ENCODE measurements around the gene HEXD. TPM values are rescaled to one million over a fixed set of nuclear protein-coding genes. Genes with fewer than 3 reads are reported as not detected.

Gene HEXD
- total RNA-seq, 2 experiments from 2014 or later, result 87.9 to 93.2 TPM

DNA sequence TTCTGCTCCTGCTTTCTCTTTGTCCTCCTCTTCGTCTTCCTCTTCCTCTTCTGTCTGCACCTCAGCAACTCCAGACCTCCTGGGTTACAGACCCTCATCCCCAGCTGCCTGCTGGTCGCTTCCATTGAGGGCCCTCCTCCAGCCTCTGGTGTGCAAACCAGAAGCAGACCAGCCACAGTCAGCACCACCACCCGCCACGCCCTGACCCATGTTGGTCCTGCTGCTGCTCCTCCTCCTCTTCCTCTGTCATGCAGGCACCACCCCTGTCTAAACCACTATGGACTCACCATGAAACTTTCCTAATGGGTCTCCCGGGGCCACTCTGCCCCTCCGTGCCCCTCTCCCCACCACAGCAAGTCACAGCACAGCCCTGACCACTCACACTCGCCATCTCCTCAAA is 11.7 kb downstream of the HEXD start:
- peaks cover 12% of the 10 kb centered on the region for H3K4me1 ChIP-seq (ENCODE audit: insufficient read depth, low read length, poor library complexity, severe bottlenecking)
- no peaks in the 10 kb centered on the region for H4K20me1 ChIP-seq (ENCODE audit: insufficient read depth, low read length)
- H3K4me3 ChIP-seq (ENCODE audit: low read depth, low read length, poor library complexity, severe bottlenecking), result no peak overlapping the region
- no peak for DNase-seq (ENCODE audit: low spot score)
- intact Hi-C loops (cut with micrococcal nuclease; ENCODE audit: unreplicated experiment), result no loop called here
- no peak overlapping the region for H2AFZ ChIP-seq (ENCODE audit: low read length)
- CTCF ChIA-PET (ENCODE audit: unreplicated experiment), result no interaction called here
- H3K36me3 ChIP-seq (ENCODE audit: insufficient read depth, low read length), result peaks cover 17% of the 10 kb centered on the region; the same call in 1 of the 2 replicates
- no peak overlapping the region for H3K4me2 ChIP-seq (ENCODE audit: low read length)
- H3K9me3 ChIP-seq (ENCODE audit: low read length), result no peaks in the 10 kb centered on the region
- no TSS peak for BruUV-seq (replicated peaks)
- H3K27ac ChIP-seq (ENCODE audit: low read depth, low read length, poor library complexity, severe bottlenecking), result no peak overlapping the region
- no peaks in the 10 kb centered on the region for H3K79me2 ChIP-seq (ENCODE audit: insufficient read depth, low read depth, low read length)
- POLR2A ChIA-PET, result no interaction called here
- H3K9me2 ChIP-seq (ENCODE audit: insufficient read depth, low read length), result no peaks in the 10 kb centered on the region
- no peak for TF ChIP-seq CTCF (conservative IDR thresholded peaks at IDR 0.05; ENCODE audit: low read length)
- no peak for TF ChIP-seq EZH2phosphoT487 (IDR thresholded peaks at IDR 0.05; ENCODE audit: borderline replicate concordance, low read depth, low read length)

GRCh38 chr17:82432017-82432416 is 13.9 kb downstream of the HEXD start:
- DNase-seq (ENCODE audit: low spot score), result no peak
- Histone ChIP-seq H3K4me3 (ENCODE audit: low read depth, low read length, poor library complexity, severe bottlenecking) (no peak overlapping the region), H3K27ac (ENCODE audit: low read depth, low read length, poor library complexity, severe bottlenecking) (no peak overlapping the region), H3K36me3 (ENCODE audit: insufficient read depth, low read length) (peaks cover 34% of the 10 kb centered on the region), H2AFZ (ENCODE audit: low read length) (no peak overlapping the region), H3K9me2 (ENCODE audit: insufficient read depth, low read length) (no peaks in the 10 kb centered on the region), H3K9me3 (ENCODE audit: low read length) (no peaks in the 10 kb centered on the region), H3K4me2 (ENCODE audit: low read length) (no peak overlapping the region), H3K4me1 (ENCODE audit: insufficient read depth, low read length, poor library complexity, severe bottlenecking) (peaks cover 11% of the 10 kb centered on the region), H4K20me1 (ENCODE audit: insufficient read depth, low read length) (no peaks in the 10 kb centered on the region), H3K79me2 (ENCODE audit: insufficient read depth, low read depth, low read length) (no peaks in the 10 kb centered on the region)
- CTCF ChIA-PET (ENCODE audit: unreplicated experiment), result no interaction called here
- no peak for TF ChIP-seq EZH2phosphoT487 (IDR thresholded peaks at IDR 0.05; ENCODE audit: borderline replicate concordance, low read depth, low read length)
- TF ChIP-seq CTCF (conservative IDR thresholded peaks at IDR 0.05; ENCODE audit: low read length), result peak; percentile 44; the same call in 1 of the 2 replicates
- intact Hi-C loops (cut with micrococcal nuclease; ENCODE audit: unreplicated experiment), result no loop called here
- BruUV-seq (replicated peaks), result no TSS peak
- POLR2A ChIA-PET, result no interaction called here

DNA sequence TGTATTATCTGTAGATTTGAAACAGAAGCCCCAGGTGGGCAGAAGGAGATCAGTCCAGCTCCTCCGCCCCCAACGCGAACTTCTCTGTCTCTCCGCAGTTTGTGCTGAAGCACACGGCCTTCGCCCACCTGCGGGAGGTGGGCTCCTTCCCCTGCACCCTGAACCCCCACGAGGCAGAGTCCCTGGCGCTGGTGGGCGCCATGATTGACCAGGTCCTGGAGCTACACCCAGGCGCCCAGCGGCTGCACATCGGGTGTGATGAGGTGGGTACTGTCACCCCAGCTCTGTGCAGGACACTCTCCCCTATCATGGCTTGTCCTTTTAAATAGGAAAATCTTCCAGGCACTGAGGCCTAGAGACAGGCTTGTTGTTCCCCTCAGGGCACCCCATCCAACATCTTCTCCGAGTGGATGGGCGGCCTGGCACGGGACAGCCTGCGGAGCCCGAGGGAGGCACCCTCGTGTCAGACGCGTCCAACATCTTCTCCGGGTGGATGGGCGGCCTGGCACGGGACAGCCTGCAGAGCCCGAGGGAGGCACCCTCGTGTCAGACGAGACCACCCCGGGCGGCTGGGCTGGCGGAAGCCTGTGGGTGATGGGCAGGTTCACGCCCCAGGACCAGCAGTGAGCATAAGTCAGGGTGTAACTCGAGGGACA is 15.5 kb downstream of the HEXD start:
- Histone ChIP-seq H3K27ac (ENCODE audit: low read depth, low read length, poor library complexity, severe bottlenecking) (no peak overlapping the region), H3K4me3 (ENCODE audit: low read depth, low read length, poor library complexity, severe bottlenecking) (no peak overlapping the region), H3K9me2 (ENCODE audit: insufficient read depth, low read length) (no peaks in the 10 kb centered on the region), H2AFZ (ENCODE audit: low read length) (no peak overlapping the region), H3K4me2 (ENCODE audit: low read length) (peak overlapping the region; percentile 45), H3K4me1 (ENCODE audit: insufficient read depth, low read length, poor library complexity, severe bottlenecking) (peaks cover 11% of the 10 kb centered on the region), H3K9me3 (ENCODE audit: low read length) (no peaks in the 10 kb centered on the region), H3K79me2 (ENCODE audit: insufficient read depth, low read depth, low read length) (no peaks in the 10 kb centered on the region), H3K36me3 (ENCODE audit: insufficient read depth, low read length) (peaks cover 42% of the 10 kb centered on the region), H4K20me1 (ENCODE audit: insufficient read depth, low read length) (no peaks in the 10 kb centered on the region)
- no TSS peak for BruUV-seq (replicated peaks)
- ChIA-PET POLR2A (interaction anchor here (0.9 kb wide), 1 partner anchor 77 kb away, joined by 3 read pairs; no protein-coding TSS in a partner anchor), CTCF (ENCODE audit: unreplicated experiment) (interaction anchor here (1.1 kb wide), 1 partner anchor 8 kb away, joined by 3 read pairs; no protein-coding TSS in a partner anchor)
- TF ChIP-seq EZH2phosphoT487 (IDR thresholded peaks at IDR 0.05; ENCODE audit: borderline replicate concordance, low read depth, low read length) (no peak), CTCF (conservative IDR thresholded peaks at IDR 0.05; ENCODE audit: low read length) (no peak)
- intact Hi-C loops (cut with micrococcal nuclease; ENCODE audit: unreplicated experiment), result no loop called here
- DNase-seq (ENCODE audit: low spot score), result no peak
